Activated T-cell treated with anti-CD3 and anti-CD28 coated beads, Interleukin-2, amount 50 U/mL, for 48 hours (primary cell): ENCODE measurements around the gene SMARCC1.

Experiments
- DNase-seq, 2 experiments: peaks; one replicate each; pipeline ENCODE4 v3.0.0-alpha.2; 2020

SMARCC1 gene

DNA sequence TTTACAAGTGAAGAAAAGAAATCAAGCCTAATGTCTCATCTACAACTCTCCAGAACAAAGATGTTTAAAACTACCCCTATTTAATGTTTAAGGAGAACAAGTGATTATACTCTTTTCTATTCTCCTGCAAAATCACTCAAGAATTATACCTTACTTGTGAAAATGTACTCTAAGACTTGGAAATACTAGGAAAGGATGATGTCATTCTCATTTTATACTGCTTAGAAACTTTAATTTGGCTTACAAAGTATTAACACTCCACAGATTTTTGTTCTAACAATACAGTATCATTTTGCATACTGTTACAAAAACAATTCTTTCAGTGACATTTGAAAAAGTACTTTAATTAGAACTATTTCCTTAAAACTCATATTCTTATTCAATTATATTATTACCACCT lies 89.5 kb downstream of the SMARCC1 start:
- DNase-seq: no peak

DNA sequence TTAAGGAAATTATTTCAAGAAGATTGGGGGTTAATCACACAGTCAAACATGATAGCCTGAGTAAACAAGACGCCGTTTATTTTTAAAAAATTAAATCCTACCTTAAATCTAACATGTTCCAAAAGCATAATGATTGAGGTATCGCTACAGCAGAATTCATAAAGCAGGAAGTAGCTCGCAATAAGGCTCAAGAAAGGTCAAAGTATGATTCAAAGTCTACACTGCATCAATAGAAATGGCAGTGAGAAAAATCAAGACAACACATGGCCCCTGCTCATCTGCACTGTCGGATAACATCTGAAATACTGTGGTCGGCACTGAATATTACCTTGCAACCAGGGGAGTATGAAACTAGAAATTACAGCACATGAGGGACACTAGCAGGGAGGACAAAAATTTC lies 93.2 kb downstream of the SMARCC1 start:
- no peak for DNase-seq

DNA sequence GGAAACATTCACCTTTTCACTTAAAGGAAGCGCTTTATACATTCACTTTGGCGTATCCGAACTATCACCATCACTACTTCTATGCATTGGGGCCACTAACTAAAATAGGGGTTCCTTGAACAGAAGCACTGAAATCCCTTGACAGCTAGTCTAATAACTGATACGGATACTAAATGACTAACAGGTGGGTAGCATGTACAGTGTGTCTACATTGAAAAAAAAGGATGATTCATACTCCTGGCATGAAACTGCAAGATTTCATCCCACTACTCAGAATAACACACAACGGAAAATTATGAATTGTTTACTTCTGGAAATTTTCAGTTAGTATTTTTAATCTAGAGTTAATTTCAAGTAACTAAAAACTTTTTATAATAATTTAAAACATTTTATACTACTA lies 96.7 kb downstream of the SMARCC1 start:
- DNase-seq: no peak

DNA sequence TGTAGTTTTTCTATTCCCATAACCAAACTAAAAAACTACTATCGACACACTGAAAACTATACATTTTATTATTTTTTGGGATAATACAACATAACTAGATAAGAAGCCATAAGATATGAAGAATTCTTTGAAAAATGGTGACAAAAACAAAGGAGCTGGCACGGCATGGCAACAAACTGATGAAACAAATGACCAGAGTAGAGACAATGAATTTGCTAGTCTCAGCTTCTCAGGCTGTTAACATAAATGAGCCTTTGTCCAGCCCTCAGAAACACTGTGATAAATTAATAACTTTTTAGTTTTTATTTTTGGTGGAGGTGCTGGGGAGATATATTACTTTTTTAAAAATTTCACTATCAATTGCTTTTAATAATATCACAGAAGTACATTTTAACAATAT lies 100.7 kb downstream of the SMARCC1 start:
- DNase-seq: no peak

DNA sequence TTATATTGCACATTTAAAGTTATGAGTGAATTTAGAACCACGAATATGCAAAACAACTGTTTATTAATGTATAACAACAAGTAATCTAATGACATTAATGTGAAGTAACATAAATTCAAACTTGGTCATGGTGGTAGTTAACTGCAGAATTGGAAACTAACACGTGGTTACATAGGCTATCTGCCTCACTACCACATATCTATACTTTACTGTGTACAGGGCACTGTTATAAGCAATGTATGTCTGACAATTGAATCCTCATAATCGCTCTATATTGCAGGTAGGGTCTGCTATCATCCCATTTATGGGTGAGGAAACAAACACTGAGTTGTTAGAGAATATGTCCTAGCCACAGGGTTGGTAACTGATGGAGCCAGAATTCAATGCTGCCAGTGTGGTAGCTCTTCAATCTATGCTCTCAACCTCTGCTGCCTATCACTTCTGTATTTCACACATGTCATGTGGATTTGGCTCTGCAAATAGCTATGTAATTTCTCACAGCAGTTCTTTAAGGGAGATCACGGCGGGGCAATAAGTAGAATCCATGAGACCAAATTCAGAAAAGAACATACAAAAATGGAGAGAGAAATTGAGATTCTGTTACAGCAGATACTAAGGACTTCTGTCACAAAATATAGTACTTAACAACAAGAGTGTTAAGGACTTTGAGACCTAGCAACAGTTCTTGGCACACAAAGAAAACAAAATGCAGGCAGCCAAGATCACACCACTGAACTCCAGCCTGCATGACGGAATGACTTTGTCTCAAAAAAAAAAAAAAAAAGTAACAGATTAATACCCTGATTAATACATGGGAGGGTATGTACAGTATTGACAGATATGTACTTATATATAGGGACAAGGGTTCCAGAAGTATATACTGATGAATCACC lies 103.0 kb downstream of the SMARCC1 start:
- DNase-seq: no peak

DNA sequence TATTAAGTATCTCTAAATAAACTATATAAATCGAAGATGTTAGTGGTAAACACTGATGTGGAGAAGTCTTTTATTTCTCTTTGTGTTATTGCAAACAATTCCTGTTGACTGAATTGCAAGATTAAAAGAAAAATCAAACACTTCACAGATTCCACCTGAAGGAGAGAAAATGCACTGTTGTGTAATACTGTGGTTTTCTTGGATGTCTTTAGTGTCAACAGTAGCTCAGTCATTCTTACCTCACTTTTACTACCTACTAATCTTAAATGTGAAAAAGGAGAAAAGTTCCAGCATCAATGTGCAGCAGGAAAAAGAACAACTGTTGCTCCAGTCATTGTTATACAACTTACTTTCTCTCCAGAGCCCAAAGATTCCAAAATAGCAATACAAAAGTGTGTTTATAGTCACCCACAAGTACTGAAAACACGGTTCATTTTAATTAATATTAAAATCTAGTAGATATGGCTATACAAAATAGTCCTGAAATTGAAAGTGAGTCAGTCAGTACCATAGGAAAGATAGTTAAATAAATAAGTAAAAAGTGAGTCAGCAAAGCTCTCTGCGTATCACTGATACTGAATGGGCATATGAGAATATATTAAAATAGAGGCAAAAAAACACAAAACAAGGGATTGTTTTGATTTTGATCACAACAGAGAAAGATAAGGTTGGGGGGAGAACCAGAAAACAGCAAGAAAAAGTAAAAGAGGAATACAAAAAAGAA lies 112.5 kb downstream of the SMARCC1 start:
- DNase-seq: no peak

DNA sequence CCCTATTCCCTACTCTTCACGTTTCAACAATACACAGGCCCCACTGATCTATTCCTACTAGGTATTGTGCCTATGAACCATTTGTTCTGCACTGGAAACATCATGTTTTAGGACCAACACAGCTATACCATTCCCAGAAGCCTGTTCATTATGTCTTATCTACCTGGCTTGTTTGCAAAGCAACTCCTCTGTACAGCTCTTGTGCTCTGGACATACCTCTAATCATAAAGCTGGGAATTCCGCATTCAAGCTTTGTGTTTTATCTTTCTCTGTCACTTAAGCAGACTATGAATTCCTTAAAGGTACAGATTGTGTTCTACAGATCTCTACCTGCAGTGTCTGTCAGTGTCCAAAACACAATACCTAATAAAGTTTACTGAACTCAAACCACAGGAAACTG lies 115.6 kb downstream of the SMARCC1 start:
- DNase-seq: no peak

DNA sequence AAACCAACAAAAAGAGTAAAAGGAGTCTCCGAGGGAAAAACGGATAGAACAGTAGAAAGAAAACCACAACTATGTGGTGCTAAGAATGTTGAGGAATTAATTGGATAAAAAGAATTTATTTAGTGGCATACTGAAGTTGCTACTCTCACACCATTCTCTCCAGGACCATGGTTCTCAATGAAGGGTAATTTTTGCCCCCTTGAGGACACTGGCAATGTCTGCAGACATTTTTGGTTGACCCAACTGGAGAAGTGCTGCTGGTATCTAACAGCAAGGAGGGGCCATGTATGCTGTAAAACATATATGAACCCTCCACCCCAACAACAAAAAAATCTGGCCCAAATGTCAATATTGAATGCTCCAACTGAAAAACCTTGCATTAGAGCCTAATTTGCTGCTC lies 117.2 kb downstream of the SMARCC1 start:
- no peak for DNase-seq

DNA sequence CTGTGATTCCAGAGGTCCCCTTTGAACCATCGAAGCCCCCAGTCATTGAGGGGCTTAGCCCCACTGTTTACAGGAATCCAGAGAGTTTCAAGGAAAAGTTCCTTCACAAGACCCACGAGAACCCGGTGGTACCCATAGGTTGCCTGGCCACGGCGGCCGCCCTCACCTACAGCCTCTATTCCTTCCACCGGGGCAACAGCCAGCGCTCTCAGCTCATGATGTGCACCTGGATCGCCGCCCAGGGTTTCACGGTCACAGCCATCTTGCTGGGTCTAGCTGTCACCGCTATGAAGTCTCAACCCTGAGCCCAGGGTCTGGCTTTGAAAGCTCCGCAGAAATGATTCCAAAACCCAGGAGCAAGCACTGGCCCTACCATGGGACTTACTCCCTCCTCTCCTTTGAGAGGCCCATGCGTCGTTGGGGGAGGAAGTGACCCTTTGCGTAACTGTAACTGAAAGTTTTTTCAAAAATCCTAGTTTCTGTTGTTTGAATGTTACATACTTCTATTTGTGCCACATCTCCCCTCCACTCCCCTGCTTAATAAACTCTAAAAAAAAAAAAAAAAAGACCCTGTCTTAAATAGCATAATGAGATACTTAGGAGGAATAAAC lies 118.0 kb downstream of the SMARCC1 start:
- DNase-seq: no peak

DNA sequence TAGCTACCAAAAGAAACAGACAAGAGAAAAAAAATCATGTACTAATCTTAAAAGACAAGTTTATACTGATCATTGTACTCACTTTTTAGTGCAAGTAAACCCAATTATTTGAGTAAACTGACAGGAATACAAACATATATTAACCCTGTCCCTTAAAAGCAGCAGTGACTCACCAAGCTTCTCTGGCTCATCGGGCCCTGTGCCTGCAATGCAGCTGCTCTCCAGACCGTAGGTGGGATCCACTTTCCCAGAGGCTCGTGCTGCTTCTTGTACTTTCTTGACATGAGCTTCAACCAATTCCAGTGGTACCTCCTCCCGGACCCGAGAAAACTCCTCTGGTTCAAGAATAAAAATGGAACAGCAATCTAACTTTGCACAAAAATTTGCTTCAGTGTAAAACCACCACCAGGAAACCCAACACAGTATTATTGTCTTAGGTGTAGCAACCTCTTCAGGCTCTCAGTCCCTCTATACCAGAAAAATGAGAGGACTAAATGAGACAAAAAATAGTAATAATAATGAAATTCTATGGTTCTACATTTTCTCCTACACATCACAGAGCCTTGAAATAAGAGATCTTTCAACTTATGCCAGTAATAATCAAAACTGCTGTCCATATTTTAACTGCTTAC lies 120.5 kb downstream of the SMARCC1 start:
- DNase-seq: no peak

DNA sequence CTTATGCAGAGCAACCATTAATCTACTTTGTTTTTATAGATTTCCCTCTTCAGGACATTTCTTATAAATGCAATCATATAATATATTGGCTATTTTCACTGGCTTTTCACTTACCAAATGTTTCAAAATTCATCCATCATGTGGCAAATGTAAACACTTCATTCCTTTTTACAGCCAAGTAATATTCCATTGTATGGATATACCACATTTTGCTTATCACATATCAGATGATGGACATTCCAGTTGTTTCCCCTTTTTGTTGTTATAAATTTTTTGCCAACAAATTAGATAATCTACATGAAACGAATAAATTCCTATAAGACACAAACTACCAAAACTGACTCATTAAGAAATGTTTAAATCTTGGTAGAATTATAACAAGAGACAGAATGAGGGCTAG lies 123.2 kb downstream of the SMARCC1 start:
- no peak for DNase-seq

DNA sequence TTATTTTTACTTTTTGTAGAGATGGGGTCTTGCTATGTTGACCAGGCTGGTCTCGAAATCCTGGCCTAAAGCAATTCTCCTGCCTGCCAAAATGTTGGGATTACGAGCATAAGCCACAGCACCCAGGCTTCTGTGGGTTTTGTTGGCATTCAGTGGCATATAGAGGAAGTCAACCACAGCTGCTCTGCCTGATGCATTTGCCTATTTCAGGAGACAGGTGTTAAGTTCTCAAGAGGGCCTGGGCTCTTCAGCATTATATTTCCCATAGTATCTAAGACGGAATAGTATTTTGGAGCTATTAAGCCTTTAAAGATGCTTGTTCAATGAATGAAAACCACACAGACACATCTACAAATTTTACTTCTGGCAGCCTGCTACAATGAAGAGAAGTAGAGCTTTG lies 129.6 kb downstream of the SMARCC1 start:
- DNase-seq: no peak

DNA sequence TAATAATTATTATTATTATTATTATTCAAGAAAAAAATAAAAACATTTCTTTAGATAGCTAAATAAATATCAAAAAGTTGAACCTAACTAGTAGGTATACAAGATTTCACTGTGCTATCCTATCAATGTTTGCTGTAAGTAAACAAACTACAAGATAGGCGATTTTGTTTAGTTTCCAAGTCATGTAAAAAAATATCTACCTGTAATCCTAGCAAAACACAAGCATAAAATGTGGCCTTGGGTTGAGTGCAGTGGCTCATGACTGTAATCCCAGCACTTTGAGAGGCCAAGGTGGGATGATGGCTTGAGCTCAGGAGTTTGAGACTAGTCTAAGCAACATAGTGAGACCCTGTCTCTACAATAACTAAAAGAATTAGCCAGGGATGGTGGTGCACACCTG lies 131.4 kb downstream of the SMARCC1 start:
- no peak for DNase-seq

DNA sequence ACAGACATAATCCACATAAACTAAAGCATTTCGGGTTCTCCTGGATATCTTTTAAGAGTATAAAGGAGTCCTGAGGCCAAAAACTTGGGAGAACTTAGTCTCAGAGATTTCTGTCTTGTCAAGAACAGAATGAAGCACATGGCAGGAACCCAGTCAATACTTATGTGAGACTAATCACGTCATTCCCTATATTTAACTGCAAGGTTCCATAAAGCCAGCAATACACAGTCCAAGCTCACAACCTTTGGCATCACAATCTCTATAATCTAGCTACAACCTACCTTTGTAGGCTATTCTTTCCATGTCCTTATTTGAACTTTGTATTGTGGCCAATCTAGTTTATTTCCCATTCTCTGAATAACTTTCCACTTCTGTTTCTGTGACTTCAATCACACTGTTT lies 134.1 kb downstream of the SMARCC1 start:
- no peak for DNase-seq

DNA sequence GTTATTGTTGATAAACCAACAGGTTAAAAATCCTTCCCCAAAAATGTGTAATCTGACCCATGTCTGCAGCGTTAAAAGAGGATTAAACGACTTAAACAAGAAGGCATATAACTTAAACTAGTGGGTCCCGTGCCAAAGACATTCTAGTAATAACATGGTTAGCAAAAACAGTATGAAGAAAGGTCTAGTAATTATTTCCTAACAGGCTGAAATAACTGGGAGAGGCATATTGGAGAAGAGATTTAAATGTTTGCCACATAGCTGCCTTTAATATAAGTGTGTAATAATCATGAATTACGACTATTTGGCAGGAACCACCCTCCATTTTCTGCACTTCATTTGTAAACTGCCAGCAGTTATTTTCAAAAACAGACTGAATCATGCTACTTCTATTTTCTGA lies 135.3 kb downstream of the SMARCC1 start:
- DNase-seq: no peak

DNA sequence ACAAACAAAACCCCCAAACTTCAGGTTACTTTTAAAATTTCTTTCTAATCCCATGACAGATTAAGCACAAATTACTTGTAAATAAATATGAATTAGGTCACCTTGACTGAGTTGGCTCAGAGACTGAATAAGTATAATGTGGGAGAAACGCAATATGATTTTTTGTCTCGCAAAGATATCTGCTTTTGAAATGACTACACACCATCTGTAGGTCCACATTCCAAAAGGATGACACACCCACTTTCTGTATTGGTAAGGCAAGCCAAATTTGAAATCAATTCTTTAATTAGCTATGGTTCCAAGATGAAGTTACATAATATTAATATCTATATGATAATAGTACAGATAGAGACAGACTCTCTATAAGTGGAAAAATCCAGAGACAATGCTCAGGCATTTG lies 136.1 kb downstream of the SMARCC1 start:
- no peak for DNase-seq

DNA sequence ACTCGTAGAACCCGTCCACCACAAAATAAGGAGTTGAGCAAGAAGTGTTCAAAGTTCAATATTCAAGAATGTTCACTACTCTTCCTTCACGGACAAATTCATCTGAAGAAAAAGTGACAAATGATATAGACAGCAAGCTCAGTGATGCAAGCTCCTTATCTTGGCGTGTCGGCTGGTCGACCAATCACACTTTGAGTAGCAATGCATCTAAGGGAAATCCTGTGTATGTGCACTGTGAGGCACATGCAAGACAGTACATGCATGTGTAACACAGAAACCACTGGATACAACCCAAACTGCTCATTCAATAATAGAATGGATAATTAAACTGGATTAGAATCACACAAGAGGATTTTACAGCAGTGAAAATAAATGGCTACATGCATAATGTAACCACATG lies 138.6 kb downstream of the SMARCC1 start:
- no peak for DNase-seq

DNA sequence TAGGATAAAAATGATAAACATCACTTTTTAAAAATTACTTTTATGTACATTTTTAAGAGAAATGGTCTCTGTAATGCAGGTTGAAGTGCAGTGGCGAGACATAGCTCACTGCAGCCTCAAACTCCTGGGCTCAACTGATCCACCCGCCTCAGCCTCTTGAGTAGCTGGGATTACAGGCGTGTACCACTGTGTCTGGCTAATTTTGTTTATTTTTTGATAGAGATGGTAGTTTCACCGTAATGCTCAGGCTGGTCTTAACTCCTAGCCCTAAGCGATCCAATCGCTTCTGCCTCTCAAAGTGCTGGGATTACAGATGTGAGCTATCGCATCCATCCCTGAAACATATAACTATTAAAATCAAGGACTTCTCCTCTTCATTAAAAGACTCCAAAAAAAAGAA lies 140.0 kb downstream of the SMARCC1 start:
- DNase-seq: no peak

DNA sequence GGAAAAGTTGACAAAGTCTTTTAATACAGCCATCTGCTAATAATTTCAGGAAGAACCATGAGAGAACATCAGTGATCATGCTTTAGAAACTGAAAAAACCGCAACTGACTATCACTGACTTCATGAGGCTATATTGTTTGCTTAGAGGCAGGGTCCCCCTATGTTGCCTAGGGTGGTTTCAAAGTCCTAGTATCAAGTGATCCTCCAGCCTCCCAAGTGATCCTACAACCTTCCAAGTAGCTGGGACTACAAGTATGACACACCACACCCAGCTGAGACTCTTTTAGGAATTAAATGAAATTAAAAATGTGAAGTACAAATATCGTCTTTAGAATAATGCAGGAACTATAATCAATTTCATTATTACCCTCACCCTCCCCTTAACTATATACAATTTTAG lies 144.8 kb downstream of the SMARCC1 start:
- DNase-seq: no peak

DNA sequence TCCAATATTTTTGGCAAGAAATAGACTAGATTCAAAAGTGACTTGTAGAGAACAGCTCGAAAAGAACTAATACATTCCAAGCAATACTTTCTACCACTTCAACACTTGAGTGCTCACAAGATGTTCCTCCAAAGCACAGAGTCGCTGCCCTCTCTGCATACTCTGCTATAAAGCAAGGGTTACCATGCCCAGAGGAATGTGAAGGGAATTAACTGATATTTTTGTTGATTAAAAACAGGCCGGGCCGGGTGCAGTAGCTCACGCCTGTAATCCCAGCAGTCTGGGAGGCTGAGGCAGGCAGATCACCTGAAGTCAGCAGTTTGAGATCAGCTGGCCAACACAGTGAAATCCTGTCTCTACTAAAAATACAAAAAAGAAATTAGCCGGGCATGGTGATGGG lies 145.5 kb downstream of the SMARCC1 start:
- DNase-seq: no peak

DNA sequence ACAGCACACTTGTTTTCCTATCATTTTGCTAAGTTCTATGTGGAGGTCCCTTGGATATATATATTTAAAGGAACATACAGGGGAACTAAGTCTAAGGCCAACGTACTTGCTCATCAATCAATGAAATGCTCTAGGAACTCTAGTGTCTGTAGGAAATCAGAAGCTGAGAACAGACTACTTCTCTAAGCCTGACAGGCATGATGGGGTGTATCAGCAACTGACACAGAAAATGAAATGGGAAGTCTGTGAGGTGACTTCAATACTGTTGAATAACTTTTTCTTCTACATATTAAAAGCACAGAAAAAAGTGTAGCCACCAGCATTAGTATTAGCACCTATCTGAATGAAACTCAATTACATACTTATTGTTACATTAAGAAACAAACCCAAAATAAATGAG lies 146.2 kb downstream of the SMARCC1 start:
- no peak for DNase-seq

DNA sequence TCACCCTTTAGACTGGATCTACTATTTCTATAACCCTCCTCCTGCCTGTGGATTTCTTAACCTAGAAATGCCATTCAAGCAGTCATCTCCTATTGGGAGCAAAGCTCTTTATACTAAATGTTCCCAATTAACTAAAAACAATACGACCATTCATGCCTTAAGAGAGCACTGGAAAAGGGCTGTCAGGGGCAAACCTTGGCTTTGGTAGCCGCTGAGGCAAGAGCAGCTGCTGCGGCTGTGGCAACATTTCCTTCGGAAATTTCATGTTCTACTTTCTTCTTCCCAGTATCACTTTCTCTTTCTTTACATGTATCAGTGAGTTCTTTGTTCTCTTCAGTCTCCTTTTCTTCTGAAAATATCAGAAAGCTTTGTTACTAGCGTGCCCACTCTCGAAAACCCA lies 146.7 kb downstream of the SMARCC1 start:
- no peak for DNase-seq

DNA sequence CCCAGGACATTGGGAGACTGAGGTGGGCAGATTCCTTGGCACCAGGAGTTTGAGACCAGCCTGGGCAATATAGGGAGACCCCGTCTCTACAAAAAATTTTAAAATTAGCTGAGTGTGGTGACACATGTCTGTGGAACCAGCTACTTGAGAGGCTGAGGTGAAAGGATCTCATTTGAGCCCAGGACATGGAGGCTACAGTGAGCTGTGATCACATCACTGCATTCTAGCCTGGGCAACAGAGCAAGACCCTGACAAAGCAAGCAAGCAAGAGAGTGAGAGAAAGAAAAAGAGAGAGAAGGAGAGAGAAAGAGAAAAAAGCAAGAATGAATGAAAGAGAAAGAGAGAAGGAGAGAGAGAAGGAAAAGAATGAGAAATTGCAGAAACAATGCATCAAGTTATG lies 150.9 kb downstream of the SMARCC1 start:
- DNase-seq: no peak

DNA sequence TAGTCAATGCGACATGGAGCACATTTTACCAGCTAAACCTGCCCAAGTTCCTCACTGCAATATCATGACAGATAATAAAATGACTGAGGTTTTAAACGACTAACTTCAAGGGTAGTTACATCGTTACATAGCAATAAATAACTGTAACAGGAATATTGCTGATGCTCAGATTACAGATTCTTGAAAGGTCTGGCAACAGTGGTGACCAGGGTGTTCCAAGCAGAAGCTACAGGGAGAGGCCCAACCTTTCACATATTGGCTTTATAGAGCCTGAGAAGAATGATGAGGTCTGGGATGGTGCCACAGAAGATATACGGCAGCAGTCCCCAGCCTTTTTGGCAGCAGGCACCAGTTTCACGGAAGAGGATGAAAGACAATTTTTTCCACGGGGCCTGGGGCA lies 151.9 kb downstream of the SMARCC1 start:
- DNase-seq: no peak
